Heart right ventricle (tissue), 16 donors: ENCODE data around the gene EHD1. TPM values are rescaled to one million over a fixed set of nuclear protein-coding genes. Genes with fewer than 3 reads are reported as not detected.

Experiments used
- ATAC-seq, 8 donors: fragments of 200-7000 bp; cut with Tn5 transposase; one replicate each; pipeline ENCODE4 v1.9.1; 2020; ENCODE audit warnings: mild to moderate bottlenecking in 8 of 8, moderate library complexity in 8 of 8, moderate number of reproducible peaks in 1 of 8
- DNase-seq, 2 donors: peaks; one replicate each; pipeline ENCODE4 v3.0.0-alpha.2; 2020
- H3K27ac ChIP-seq, 10 donors: fragments of 200-600 bp; sonication (generic) in 2 of 10; one replicate each; pipeline versions ENCODE4 v1.5.0 to v1.8.0; 2020 to 2022; ENCODE audit warnings: mild to moderate bottlenecking in 3 of 10
- H3K27me3 ChIP-seq, 7 donors: fragments of 200-600 bp; one replicate each; pipeline ENCODE4 v1.8.0; 2021 to 2022; ENCODE audit warnings: mild to moderate bottlenecking in 2 of 7
- H3K36me3 ChIP-seq, 9 donors: fragments of 200-600 bp; sonication (generic) in 1 of 9; one replicate each; pipeline versions ENCODE4 v1.5.0 to v1.8.0; 2020 to 2022; ENCODE audit warnings: mild to moderate bottlenecking in 2 of 9
- H3K4me1 ChIP-seq, 9 donors: fragments of 200-600 bp; sonication (generic) in 1 of 9; one replicate each; pipeline versions ENCODE4 v1.5.0 to v1.8.0; 2020 to 2022; ENCODE audit warnings: mild to moderate bottlenecking in 4 of 9
- H3K4me3 ChIP-seq, 10 donors: fragments of 200-600 bp; sonication (generic) in 2 of 10; one replicate each; pipeline versions ENCODE4 v1.5.0 to v1.8.0; 2020 to 2022; ENCODE audit warnings: mild to moderate bottlenecking in 7 of 10, moderate library complexity in 2 of 10
- H3K9me3 ChIP-seq, 11 donors: fragments of 200-600 bp in 10 of 11; sonication (generic) in 2 of 11; one replicate each; pipeline versions ENCODE4 v1.5.0 to v1.8.0; 2013 to 2022; ENCODE audit warnings: mild to moderate bottlenecking in 2 of 11, control low read depth in 1 of 11, moderate library complexity in 1 of 11
- CTCF ChIP-seq, 9 donors: fragments of 200-600 bp; sonication (generic) in 2 of 9; IDR thresholded peaks; one replicate each; pipeline versions ENCODE4 v1.5.0 to v1.8.0; 2021 to 2022; ENCODE audit warnings: antibody characterized with exemption in 9 of 9, mild to moderate bottlenecking in 5 of 9, moderate library complexity in 1 of 9
- WGBS, 2 donors: extraction: QIAGEN DNeasy Blood & Tissue Kit; methylation state at CpG; one replicate each; pipeline ENCODE4 v1.1.7; 2013; ENCODE audit warnings: inconsistent platforms in 1 of 2; 5-methylcytosine and 5-hydroxymethylcytosine counted together
- intact Hi-C, 10 donors: fragments of 100-400 bp; cut with DNase I; formaldehyde crosslinking; loops; one replicate each; pipeline versions ENCODE4 v1.11.1 to v1.14.2; 2022
- polyA plus RNA-seq, 2 donors: library from polyadenylated mRNA; stranded (reverse); fragments of 200-250 nt; gene quantifications; one replicate each; pipeline ENCODE4 v1.2.3, GENCODE V29; 2013
- total RNA-seq, 10 donors: library from RNA; stranded (reverse); fragmentation: NEBNext Ultra II Directional in 3 of 10; extraction: Animal tissue kit (Norgen Biotek cat#: 25700) in 3 of 10; gene quantifications; one replicate each; pipeline versions ENCODE4 v1.2.1 to v1.2.4, GENCODE V29; 2021 to 2023
- donor health status: Arrhythmogenic right ventricular cardiomyopathy.
- donor health status: ischemic (EF 13 %, LVEDD 7.1; RV severe dilation, severe dysfunction).
- donor health status: healthy with polysubstance abuse.
- donor health status: DM: no; HTN: yes; CAD: no.
- donor health status: DM: no; HTN: no; CAD: no.
- donor health status: ischemic (EF 25% LVEDD 6.9; RV normal size, moderate dysfunction).
- donor health status: ischemic (EF 25% LVEDD 5.7; RV mildly dilated, moderate dysfunction).
- donor health status: healthy.
- donor health status: DM: yes; HTN: yes; CAD: no.
- donor health status: Ischemic cardiomyopathy.
- donor health status: ischemic (EF 35%, LVEDD 5.7; RV mildly dilated, moderate dysfunction).
- donor health status: nonischemic (EF 11% LVEDD 7.7; RV severe dilation, severe dysfunction).
- donor health status: DM: yes; HTN: yes; CAD: no.
- donor health status: PGD.
- donor health status: ischemic (EF 29% LVEDD 5.4; RV normal size, mild dysfunction).
- donor health status: nonischemic (EF 23%, LVEDD 6.1; RV moderate dilation, normal function).

EHD1 gene
- total and polyA plus RNA-seq, 12 donors, result 26.0 to 73.1 (median 41.1) TPM

GRCh38 chr11:64838600-64839334 is 39.7 kb downstream of the EHD1 start:
- ATAC-seq (no peak), DNase-seq (no peak)
- no peak for TF ChIP-seq CTCF (IDR thresholded peaks at IDR 0.05)
- WGBS, 2 donors, result 93 to 94% methylated on average over 28 of the region's 28 CpGs
- Histone ChIP-seq H3K4me1 (no peaks in the 10 kb centered on the region), H3K4me3 (no peak overlapping the region), H3K27ac (no peak overlapping the region), H3K27me3 (no peaks in the 10 kb centered on the region), H3K9me3 (no peaks in the 10 kb centered on the region), H3K36me3 (no peaks in the 10 kb centered on the region)
- intact Hi-C loops, result no loop called here

- no peak for TF ChIP-seq CTCF (IDR thresholded peaks at IDR 0.05)
- intact Hi-C loops, result no loop called here
- H3K4me1 ChIP-seq, result no peaks in the 10 kb centered on the region
- H3K36me3 ChIP-seq, result no peaks in the 10 kb centered on the region
- no peak overlapping the region for H3K4me3 ChIP-seq
- 89 to 93% methylated on average over 10 of the region's 10 CpGs for WGBS, 2 donors
- DNase-seq (no peak), ATAC-seq (no peak)
- no peaks in the 10 kb centered on the region for H3K27me3 ChIP-seq
- no peaks in the 10 kb centered on the region for H3K9me3 ChIP-seq
- H3K27ac ChIP-seq, result no peak overlapping the region
Observed at GRCh38 chr11:64837887-64838351, 40.5 kb downstream of the EHD1 start.

GRCh38 chr11:64836448-64837072 is 41.9 kb downstream of the EHD1 start:
- no peak for DNase-seq
- no peaks in the 10 kb centered on the region for H3K4me1 ChIP-seq

More at GRCh38 chr11:64836448-64837072, 41.9 kb downstream of the EHD1 start:
- no peak overlapping the region for H3K27ac ChIP-seq
- H3K9me3 ChIP-seq, result no peaks in the 10 kb centered on the region
- no peak overlapping the region for H3K4me3 ChIP-seq
- H3K36me3 ChIP-seq, result no peaks in the 10 kb centered on the region
- intact Hi-C loops, result no loop called here
- TF ChIP-seq CTCF (IDR thresholded peaks at IDR 0.05), result no peak
- no peaks in the 10 kb centered on the region for H3K27me3 ChIP-seq
- WGBS, 2 donors, result 80 to 87% methylated on average over 16 of the region's 16 CpGs
- no peak for ATAC-seq
